HCT116 (cell line): Measurements from ENCODE around the gene SFTPB. TPM values are rescaled to one million over a fixed set of nuclear protein-coding genes. Genes with fewer than 3 reads are reported as not detected.

Source experiments
- ATAC-seq: fragments of 200-7000 bp; cut with Tn5 transposase; 2 replicates; pipeline ENCODE4 v1.9.1; 2020; ENCODE audit warnings: mild to moderate bottlenecking, moderate library complexity
- BruUV-seq: library from RNA; stranded (reverse); fragments of 400-500 nt; replicated peaks from 2 replicates; lab custom pipeline; 2021; lab: Mats Ljungman, UMichigan
- CTCF ChIA-PET: fragments of 300-600 bp; sonication (Branson Sonifier 250); formaldehyde crosslinking; loops from one replicate; lab custom pipeline; 2021; ENCODE audit warnings: antibody characterized with exemption; lab: Charles Lee
- POLR2A ChIA-PET: fragments of 300-600, 350-600 bp; sonication (Branson Sonifier 250); formaldehyde crosslinking; loops from one replicate; lab custom pipeline; 2021; ENCODE audit warnings: antibody characterized with exemption; lab: Charles Lee
- RAD21 ChIA-PET, 2 experiments: fragments of 300-600 bp; sonication (Branson Sonifier 250); formaldehyde crosslinking; loops; one replicate each; lab custom pipeline; 2023; ENCODE audit warnings: low total read pairs in 2 of 2; ENCODE audit not compliant: uncharacterized antibody in 2 of 2, unreplicated experiment in 2 of 2, low non-redundant PET in 1 of 2; lab: Charles Lee
- DNase-seq: peaks from one replicate; pipeline ENCODE4 v3.0.0-alpha.2; 2010; ENCODE audit warnings: low read depth, low spot score
- H2AFZ ChIP-seq: fragments of 200-600 bp; shearing (Covaris generic), sonication (generic); 2 replicates; pipeline ENCODE4 v1.6.1; 2017; ENCODE audit warnings: low read depth, mixed run types, mixed read lengths, antibody characterized with exemption, low read length; ENCODE audit not compliant: poor library complexity, severe bottlenecking
- H3K27ac ChIP-seq: 2 replicates; pipeline ENCODE4 v1.5.1; 2012; ENCODE audit warnings: low read depth, low read length
- H3K27me3 ChIP-seq: fragments of 200-600 bp; sonication (generic); 2 replicates; pipeline ENCODE4 v1.6.1; 2016; ENCODE audit warnings: mixed run types, low read length, mixed read lengths; ENCODE audit not compliant: insufficient read depth
- H3K36me3 ChIP-seq, 2 experiments: fragments of 200-500 bp in 1 of 2; fragments of 200-600 bp in 1 of 2; sonication (Bioruptor generic) in 1 of 2; sonication (generic) in 1 of 2; 2 replicates each; pipeline versions ENCODE4 v1.5.1 to v1.6.1; 2014 to 2016; ENCODE audit warnings: low read length in 2 of 2, inconsistent platforms in 1 of 2, mixed read lengths in 1 of 2, mixed run types in 1 of 2; ENCODE audit not compliant: insufficient read depth in 2 of 2, control insufficient read depth in 1 of 2
- H3K4me1 ChIP-seq, 2 experiments: fragments of 200-600 bp in 1 of 2; sonication (generic) in 1 of 2; 2 replicates each; pipeline versions ENCODE4 v1.5.1 to v1.6.1; 2012 to 2017; ENCODE audit warnings: low read length in 2 of 2, inconsistent platforms in 1 of 2, mild to moderate bottlenecking in 1 of 2, mixed read lengths in 1 of 2, mixed run types in 1 of 2, moderate library complexity in 1 of 2; ENCODE audit not compliant: insufficient read depth in 2 of 2, control insufficient read depth in 1 of 2
- H3K4me2 ChIP-seq: fragments of 200-600 bp; sonication (generic); 2 replicates; pipeline ENCODE4 v1.6.1; 2017; ENCODE audit warnings: mixed run types, low read length, mixed read lengths
- H3K4me3 ChIP-seq, 2 experiments: fragments of 200-600 bp in 1 of 2; sonication (generic) in 1 of 2; replicated peaks in 1 of 2; 2 replicates each; pipeline ENCODE4 v1.5.1; 2011 to 2016; ENCODE audit warnings: low read length in 2 of 2, control low read depth in 1 of 2, low read depth in 1 of 2, mild to moderate bottlenecking in 1 of 2, mixed read lengths in 1 of 2, mixed run types in 1 of 2
- H3K79me2 ChIP-seq: fragments of 200-600 bp; sonication (generic); 2 replicates; pipeline ENCODE4 v1.6.1; 2017; ENCODE audit warnings: mild to moderate bottlenecking, mixed run types, low read length, moderate library complexity, mixed read lengths; ENCODE audit not compliant: insufficient read depth
- H3K9ac ChIP-seq: fragments of 200-600 bp; sonication (generic); 2 replicates; pipeline ENCODE4 v1.6.1; 2016; ENCODE audit warnings: low read length, mixed read lengths
- H3K9me2 ChIP-seq: fragments of 200-600 bp; sonication (generic), shearing (Covaris generic); 2 replicates; pipeline ENCODE4 v1.6.1; 2017; ENCODE audit warnings: mixed run types, mild to moderate bottlenecking, moderate library complexity; ENCODE audit not compliant: insufficient read depth
- H3K9me3 ChIP-seq, 2 experiments: fragments of 200-500 bp in 1 of 2; fragments of 200-600 bp in 1 of 2; sonication (Bioruptor generic) in 1 of 2; sonication (generic) in 1 of 2; 2 replicates each; pipeline ENCODE4 v1.6.1; 2014 to 2017; ENCODE audit warnings: low read length in 2 of 2, mixed read lengths in 2 of 2, inconsistent platforms in 1 of 2, low read depth in 1 of 2, mild to moderate bottlenecking in 1 of 2, mixed run types in 1 of 2, moderate library complexity in 1 of 2; ENCODE audit not compliant: control insufficient read depth in 1 of 2, insufficient read depth in 1 of 2
- H4K20me1 ChIP-seq: fragments of 200-600 bp; sonication (generic), shearing (Covaris generic); 2 replicates; pipeline ENCODE4 v1.6.1; 2017; ENCODE audit warnings: mixed run types, mild to moderate bottlenecking, moderate library complexity; ENCODE audit not compliant: insufficient read depth
- CBX3 ChIP-seq: IDR thresholded peaks from 2 replicates; pipeline ENCODE4 v1.6.1; 2012; ENCODE audit warnings: low read depth
- EGR1 ChIP-seq: IDR thresholded peaks from 2 replicates; pipeline ENCODE4 v1.6.1; 2012; ENCODE audit warnings: low read depth
- EZH2phosphoT487 ChIP-seq: fragments of 200-600 bp; IDR thresholded peaks from 2 replicates; pipeline ENCODE4 v1.6.1; 2018; ENCODE audit warnings: antibody characterized with exemption, borderline replicate concordance
- FOSL1 ChIP-seq: IDR thresholded peaks from 2 replicates; pipeline ENCODE4 v1.6.1; 2012; ENCODE audit warnings: low read depth
- JUND ChIP-seq: IDR thresholded peaks from 2 replicates; pipeline ENCODE4 v1.6.1; 2012
- POLR2A ChIP-seq: IDR thresholded peaks from 2 replicates; pipeline ENCODE4 v1.7.0; 2011; ENCODE audit warnings: borderline replicate concordance; ENCODE audit not compliant: insufficient read depth, insufficient read length; ENCODE audit errors: extremely low read depth
- POLR2AphosphoS5 ChIP-seq: IDR thresholded peaks from 2 replicates; pipeline ENCODE4 v1.6.1; 2011; ENCODE audit warnings: mild to moderate bottlenecking, low read depth, low read length, moderate library complexity
- SIN3A ChIP-seq: IDR thresholded peaks from 2 replicates; pipeline ENCODE4 v1.6.1; 2012; ENCODE audit warnings: low read depth
- SP1 ChIP-seq: IDR thresholded peaks from 2 replicates; pipeline ENCODE4 v1.6.1; 2012; ENCODE audit warnings: low read depth
- YY1 ChIP-seq: IDR thresholded peaks from 2 replicates; pipeline ENCODE4 v1.6.1; 2011; ENCODE audit warnings: low read length, low read depth, moderate library complexity, mild to moderate bottlenecking; ENCODE audit not compliant: insufficient replicate concordance; ENCODE audit errors: extremely low read depth
- ZFX ChIP-seq: fragments of 450-650 bp; IDR thresholded peaks from 2 replicates; pipeline ENCODE4 v1.6.1; 2017
- ZNF274 ChIP-seq: fragments of 200-500 bp; sonication (Bioruptor generic); IDR thresholded peaks from 2 replicates; pipeline ENCODE4 v1.6.1; 2014; ENCODE audit warnings: mild to moderate bottlenecking, low read depth, low read length, inconsistent platforms
- intact Hi-C: fragments of 100-400 bp; cut with micrococcal nuclease; formaldehyde crosslinking; loops from 2 replicates; pipeline ENCODE4 v1.10.0; 2022
- total RNA-seq: library from RNA; stranded (reverse); gene quantifications from one replicate; pipeline ENCODE4 v1.2.1, GENCODE V29; 2021; ENCODE audit not compliant: unreplicated experiment
- TF ChIP-seq, protein P1 (sequence below): IDR thresholded peaks from 2 replicates; pipeline ENCODE4 v1.6.1; 2011; ENCODE audit warnings: mild to moderate bottlenecking, low read length, moderate library complexity; ENCODE audit not compliant: insufficient replicate concordance; ENCODE audit errors: extremely low read depth
- TF ChIP-seq, protein P2 (sequence below), 3 experiments: fragments of 200-600 bp in 1 of 3; sonication (generic) in 1 of 3; IDR thresholded peaks in 2 of 3; conservative IDR thresholded peaks in 1 of 3; 2 replicates each; pipeline ENCODE4 v1.5.1; 2012 to 2017; ENCODE audit warnings: low read depth in 2 of 3, low read length in 2 of 3, antibody characterized with exemption in 1 of 3, borderline replicate concordance in 1 of 3, control low read depth in 1 of 3, mild to moderate bottlenecking in 1 of 3, mixed read lengths in 1 of 3, mixed run types in 1 of 3, moderate library complexity in 1 of 3; ENCODE audit not compliant: insufficient read depth in 1 of 3
- TF ChIP-seq, protein P3 (sequence below): IDR thresholded peaks from 2 replicates; pipeline ENCODE4 v1.6.1; 2012

SFTPB gene
- total RNA-seq, 1 experiment from 2014 or later: 13.3 TPM

DNA sequence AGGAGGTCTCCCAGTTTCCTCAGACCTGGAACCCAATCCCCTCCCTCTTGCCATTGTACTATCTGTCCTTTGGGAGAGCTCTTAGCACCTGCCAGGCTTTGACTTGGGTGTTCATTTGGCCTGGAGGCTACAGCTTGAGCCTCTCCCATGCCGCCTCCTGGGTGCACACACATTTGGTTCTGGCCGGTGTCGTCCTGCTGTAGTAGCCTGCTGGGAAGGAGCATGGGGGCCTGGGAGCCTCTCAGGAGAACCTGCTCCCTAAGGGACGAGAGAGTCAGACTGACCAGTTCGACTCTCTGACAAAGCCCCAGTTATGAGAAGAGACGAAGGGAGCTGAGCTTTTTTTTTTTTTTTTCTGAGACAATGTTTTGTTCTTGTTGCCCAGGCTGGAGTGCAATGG lies 7.4 kb upstream of the SFTPB start:
- ChIA-PET CTCF (no interaction called here), RAD21 (no interaction called here), POLR2A (no interaction called here)
- Histone ChIP-seq H3K9ac (no peak overlapping the region), H3K4me3 (no peak overlapping the region), H4K20me1 (no peaks in the 10 kb centered on the region), H3K27ac (no peak overlapping the region), H3K9me2 (no peaks in the 10 kb centered on the region), H3K9me3 (no peaks in the 10 kb centered on the region), H2AFZ (no peak overlapping the region), H3K27me3 (no peaks in the 10 kb centered on the region), H3K4me1 (peaks cover 3 to 15% of the 10 kb centered on the region in 2 experiments; a peak in 3 of 4 replicates), H3K36me3 (no peaks in the 10 kb centered on the region), H3K4me2 (no peak overlapping the region), H3K79me2 (no peaks in the 10 kb centered on the region)
- ATAC-seq (no peak), DNase-seq (no peak)
- no peak for TF ChIP-seq ZFX
- intact Hi-C loops: no loop called here
- no TSS peak for BruUV-seq

DNA sequence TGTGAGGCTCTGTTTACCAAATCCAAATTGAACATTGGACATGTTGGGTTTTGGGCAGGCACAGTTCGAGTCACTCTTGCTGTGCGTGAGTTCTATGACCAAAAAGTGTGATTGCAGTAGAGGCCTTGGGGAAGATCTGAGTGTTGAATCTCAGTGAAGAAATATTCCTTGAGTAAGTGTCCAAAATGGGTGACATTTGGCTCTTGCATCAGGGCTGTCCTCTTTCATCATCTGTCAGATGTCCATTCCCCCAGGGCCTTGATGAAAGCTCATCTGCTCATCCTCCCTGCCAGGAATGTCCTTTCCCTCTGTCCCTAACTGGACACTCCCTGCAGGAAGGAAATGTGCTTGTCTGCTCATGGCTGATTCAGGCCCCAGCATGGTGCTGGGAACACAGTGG lies 6.4 kb upstream of the SFTPB start:
- no peak overlapping the region for H3K4me2 ChIP-seq
- intact Hi-C loops: no loop called here
- no peak overlapping the region for H3K27ac ChIP-seq
- no peak overlapping the region for H3K9ac ChIP-seq
- H3K4me1 ChIP-seq: peaks cover 3 to 8% of the 10 kb centered on the region in 2 experiments; a peak in 3 of 4 replicates
- ChIA-PET RAD21 (no interaction called here), POLR2A (no interaction called here), CTCF (no interaction called here)
- H3K27me3 ChIP-seq: no peaks in the 10 kb centered on the region
- no peaks in the 10 kb centered on the region for H4K20me1 ChIP-seq
- no TSS peak for BruUV-seq
- no peaks in the 10 kb centered on the region for H3K36me3 ChIP-seq
- H2AFZ ChIP-seq: no peak overlapping the region
- no peak overlapping the region for H3K4me3 ChIP-seq
- no peaks in the 10 kb centered on the region for H3K79me2 ChIP-seq
- ATAC-seq (no peak), DNase-seq (no peak)
- H3K9me2 ChIP-seq: no peaks in the 10 kb centered on the region
- no peaks in the 10 kb centered on the region for H3K9me3 ChIP-seq
- no peak for TF ChIP-seq JUND
- no peak for TF ChIP-seq POLR2A
- TF ChIP-seq SIN3A: no peak
- TF ChIP-seq EZH2phosphoT487: no peak
- TF ChIP-seq, protein P1, sequence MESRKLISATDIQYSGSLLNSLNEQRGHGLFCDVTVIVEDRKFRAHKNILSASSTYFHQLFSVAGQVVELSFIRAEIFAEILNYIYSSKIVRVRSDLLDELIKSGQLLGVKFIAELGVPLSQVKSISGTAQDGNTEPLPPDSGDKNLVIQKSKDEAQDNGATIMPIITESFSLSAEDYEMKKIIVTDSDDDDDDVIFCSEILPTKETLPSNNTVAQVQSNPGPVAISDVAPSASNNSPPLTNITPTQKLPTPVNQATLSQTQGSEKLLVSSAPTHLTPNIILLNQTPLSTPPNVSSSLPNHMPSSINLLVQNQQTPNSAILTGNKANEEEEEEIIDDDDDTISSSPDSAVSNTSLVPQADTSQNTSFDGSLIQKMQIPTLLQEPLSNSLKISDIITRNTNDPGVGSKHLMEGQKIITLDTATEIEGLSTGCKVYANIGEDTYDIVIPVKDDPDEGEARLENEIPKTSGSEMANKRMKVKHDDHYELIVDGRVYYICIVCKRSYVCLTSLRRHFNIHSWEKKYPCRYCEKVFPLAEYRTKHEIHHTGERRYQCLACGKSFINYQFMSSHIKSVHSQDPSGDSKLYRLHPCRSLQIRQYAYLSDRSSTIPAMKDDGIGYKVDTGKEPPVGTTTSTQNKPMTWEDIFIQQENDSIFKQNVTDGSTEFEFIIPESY: no peak
- TF ChIP-seq FOSL1: no peak
- no peak for TF ChIP-seq EGR1
- TF ChIP-seq SP1: no peak
- TF ChIP-seq, protein P2, sequence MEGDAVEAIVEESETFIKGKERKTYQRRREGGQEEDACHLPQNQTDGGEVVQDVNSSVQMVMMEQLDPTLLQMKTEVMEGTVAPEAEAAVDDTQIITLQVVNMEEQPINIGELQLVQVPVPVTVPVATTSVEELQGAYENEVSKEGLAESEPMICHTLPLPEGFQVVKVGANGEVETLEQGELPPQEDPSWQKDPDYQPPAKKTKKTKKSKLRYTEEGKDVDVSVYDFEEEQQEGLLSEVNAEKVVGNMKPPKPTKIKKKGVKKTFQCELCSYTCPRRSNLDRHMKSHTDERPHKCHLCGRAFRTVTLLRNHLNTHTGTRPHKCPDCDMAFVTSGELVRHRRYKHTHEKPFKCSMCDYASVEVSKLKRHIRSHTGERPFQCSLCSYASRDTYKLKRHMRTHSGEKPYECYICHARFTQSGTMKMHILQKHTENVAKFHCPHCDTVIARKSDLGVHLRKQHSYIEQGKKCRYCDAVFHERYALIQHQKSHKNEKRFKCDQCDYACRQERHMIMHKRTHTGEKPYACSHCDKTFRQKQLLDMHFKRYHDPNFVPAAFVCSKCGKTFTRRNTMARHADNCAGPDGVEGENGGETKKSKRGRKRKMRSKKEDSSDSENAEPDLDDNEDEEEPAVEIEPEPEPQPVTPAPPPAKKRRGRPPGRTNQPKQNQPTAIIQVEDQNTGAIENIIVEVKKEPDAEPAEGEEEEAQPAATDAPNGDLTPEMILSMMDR (IDR thresholded peaks at IDR 0.05 in 2 of 3, conservative IDR thresholded peaks at IDR 0.05 in 1 of 3; ENCODE audit: borderline replicate concordance in 1 of 3, insufficient read depth in 1 of 3, low read depth in 2 of 3, low read length in 2 of 3): no peak
- no peak for TF ChIP-seq CBX3
- no peak for TF ChIP-seq ZFX
- TF ChIP-seq POLR2AphosphoS5: no peak
- TF ChIP-seq ZNF274: no peak
- no peak for TF ChIP-seq YY1
- TF ChIP-seq, protein P3, sequence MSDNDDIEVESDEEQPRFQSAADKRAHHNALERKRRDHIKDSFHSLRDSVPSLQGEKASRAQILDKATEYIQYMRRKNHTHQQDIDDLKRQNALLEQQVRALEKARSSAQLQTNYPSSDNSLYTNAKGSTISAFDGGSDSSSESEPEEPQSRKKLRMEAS: no peak
